Psoas muscle (tissue), 8 donors: Measurements from ENCODE around the gene DLL3. TPM values are rescaled to one million over a fixed set of nuclear protein-coding genes. Genes with fewer than 3 reads are reported as not detected.

Experiments used
- ATAC-seq, 4 donors: fragments of 200-7000 bp; cut with Tn5 transposase; one replicate each; pipeline ENCODE4 v1.9.1; 2020; ENCODE audit warnings: moderate library complexity in 3 of 4, mild to moderate bottlenecking in 2 of 4
- DNase-seq, 2 donors: peaks; one replicate each; pipeline ENCODE4 v3.0.0-alpha.2; 2020
- H3K27ac ChIP-seq: fragments of 200-600 bp; one replicate; pipeline ENCODE4 v1.8.0; 2022
- H3K27me3 ChIP-seq, 3 donors: fragments of 200-600 bp in 1 of 3; one replicate each; pipeline versions ENCODE4 v1.6.1 to v1.8.0; 2013 to 2022; ENCODE audit warnings: low read length in 2 of 3, mild to moderate bottlenecking in 2 of 3, moderate library complexity in 1 of 3; ENCODE audit not compliant: insufficient read depth in 3 of 3
- H3K36me3 ChIP-seq, 2 donors: fragments of 200-600 bp in 1 of 2; one replicate each; pipeline versions ENCODE4 v1.6.1 to v1.8.0; 2013 to 2022; ENCODE audit warnings: low read depth in 1 of 2, mild to moderate bottlenecking in 1 of 2, moderate library complexity in 1 of 2; ENCODE audit not compliant: insufficient read depth in 1 of 2
- H3K4me1 ChIP-seq: fragments of 200-600 bp; one replicate; pipeline ENCODE4 v1.8.0; 2022
- H3K4me3 ChIP-seq: fragments of 200-600 bp; one replicate; pipeline ENCODE4 v1.8.0; 2022; ENCODE audit warnings: mild to moderate bottlenecking
- H3K9me3 ChIP-seq: fragments of 200-600 bp; one replicate; pipeline ENCODE4 v1.8.0; 2022
- WGBS, 3 donors: extraction: QIAGEN DNeasy Blood & Tissue Kit; methylation state at CpG; one replicate each; pipeline versions ENCODE4 v1.1.6 to v1.1.7; 2013; 5-methylcytosine and 5-hydroxymethylcytosine counted together
- intact Hi-C, 2 donors: fragments of 100-400 bp; cut with DNase I; formaldehyde crosslinking; loops; one replicate each; pipeline versions ENCODE4 v1.11.0 to v1.14.2; 2022
- polyA plus RNA-seq, 3 donors: library from polyadenylated mRNA; stranded (reverse); fragments of 200-250 nt; gene quantifications; one replicate each; pipeline ENCODE4 v1.2.3, GENCODE V29; 2013
- total RNA-seq, 4 donors: library from RNA; stranded (reverse); fragmentation: NEBNext Ultra II Directional in 2 of 4; extraction: Animal tissue kit (Norgen Biotek cat#: 25700) in 2 of 4; gene quantifications; one replicate each; pipeline versions ENCODE4 v1.2.1 to v1.2.4, GENCODE V29; 2021 to 2023
- TF ChIP-seq, protein P1 (sequence below): fragments of 200-600 bp; IDR thresholded peaks from one replicate; pipeline ENCODE4 v1.8.0; 2022; ENCODE audit warnings: antibody characterized with exemption
- donor health status: healthy with polysubstance abuse.
- donor health status: DM: no; HTN: no; CAD: no; lungs with moderate emphysema.
- donor health status: Bipolar disorder and iron deficiency.
- donor health status: healthy.
- donor health status: DM: yes; HTN: yes; CAD: no.
- donor health status: DM: no; HTN: no; CAD: no.
- donor health status: DM: no; HTN: no; CAD: no.
- donor health status: DM: yes; HTN: yes; CAD: no.

DLL3 gene
- total and polyA plus RNA-seq, 7 donors: 0.03 to 0.14 TPM; not detected in 5

DNA sequence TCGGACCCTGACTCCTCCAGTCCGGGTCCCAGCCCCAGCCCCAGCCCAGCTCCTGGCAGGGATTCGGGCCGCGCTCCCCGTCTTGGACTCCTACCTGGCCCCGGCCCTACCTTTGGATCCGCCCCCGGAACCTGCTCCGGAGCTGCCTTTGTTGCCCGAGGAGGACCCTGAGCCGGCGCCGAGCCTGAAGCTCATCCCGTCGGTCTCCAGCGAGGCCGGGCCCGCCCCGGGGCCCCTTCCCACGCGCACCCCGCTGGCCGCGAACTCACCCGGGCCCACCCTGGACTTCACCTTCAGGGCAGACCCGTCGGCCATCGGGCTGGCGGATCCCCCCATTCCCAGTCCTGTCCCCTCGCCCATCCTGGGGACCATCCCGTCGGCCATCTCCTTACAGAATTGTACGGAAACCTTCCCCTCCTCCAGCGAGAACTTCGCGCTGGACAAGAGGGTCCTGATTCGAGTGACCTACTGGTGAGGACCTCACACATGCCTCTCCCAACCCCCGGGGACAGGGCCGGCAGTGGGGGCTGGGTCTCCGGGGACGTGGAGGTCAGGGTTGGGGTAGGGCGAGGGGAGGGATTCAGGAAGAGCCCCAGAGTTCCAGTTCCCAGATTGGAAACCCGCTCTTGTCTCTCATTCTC is 16.9 kb downstream of the DLL3 start:
- DNase-seq: no peak
- TF ChIP-seq, protein P1, sequence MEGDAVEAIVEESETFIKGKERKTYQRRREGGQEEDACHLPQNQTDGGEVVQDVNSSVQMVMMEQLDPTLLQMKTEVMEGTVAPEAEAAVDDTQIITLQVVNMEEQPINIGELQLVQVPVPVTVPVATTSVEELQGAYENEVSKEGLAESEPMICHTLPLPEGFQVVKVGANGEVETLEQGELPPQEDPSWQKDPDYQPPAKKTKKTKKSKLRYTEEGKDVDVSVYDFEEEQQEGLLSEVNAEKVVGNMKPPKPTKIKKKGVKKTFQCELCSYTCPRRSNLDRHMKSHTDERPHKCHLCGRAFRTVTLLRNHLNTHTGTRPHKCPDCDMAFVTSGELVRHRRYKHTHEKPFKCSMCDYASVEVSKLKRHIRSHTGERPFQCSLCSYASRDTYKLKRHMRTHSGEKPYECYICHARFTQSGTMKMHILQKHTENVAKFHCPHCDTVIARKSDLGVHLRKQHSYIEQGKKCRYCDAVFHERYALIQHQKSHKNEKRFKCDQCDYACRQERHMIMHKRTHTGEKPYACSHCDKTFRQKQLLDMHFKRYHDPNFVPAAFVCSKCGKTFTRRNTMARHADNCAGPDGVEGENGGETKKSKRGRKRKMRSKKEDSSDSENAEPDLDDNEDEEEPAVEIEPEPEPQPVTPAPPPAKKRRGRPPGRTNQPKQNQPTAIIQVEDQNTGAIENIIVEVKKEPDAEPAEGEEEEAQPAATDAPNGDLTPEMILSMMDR: no peak
- peaks cover 9% of the 10 kb centered on the region for H3K4me1 ChIP-seq
- no peaks in the 10 kb centered on the region for H3K9me3 ChIP-seq
- no peak overlapping the region for H3K27ac ChIP-seq
- intact Hi-C loops: no loop called here
- H3K27me3 ChIP-seq: peaks cover 0 to 71% (median 31%) of the 10 kb centered on the region in 3 donors
- peak overlapping the region; percentile 42 for H3K4me3 ChIP-seq
- no peaks in the 10 kb centered on the region for H3K36me3 ChIP-seq
- ATAC-seq: no peak
- WGBS, 3 donors: 2 to 4% (median 2%) methylated on average over 41 to 44 of the region's 44 CpGs

- Histone ChIP-seq H3K4me3 (no peak overlapping the region), H3K27me3 (peaks cover 0 to 65% (median 31%) of the 10 kb centered on the region in 3 donors), H3K27ac (no peak overlapping the region), H3K9me3 (no peaks in the 10 kb centered on the region), H3K36me3 (no peaks in the 10 kb centered on the region), H3K4me1 (peaks cover 9% of the 10 kb centered on the region)
- ATAC-seq: no peak
- intact Hi-C loops: no loop called here
- DNase-seq: no peak
- TF ChIP-seq, protein P1: no peak
- WGBS, 3 donors: 37 to 51% (median 39%) methylated on average over 6 of the region's 6 CpGs
Observed at GRCh38 chr19:39516270-39516669, 17.5 kb downstream of the DLL3 start.

GRCh38 chr19:39517432-39517831 is 18.7 kb downstream of the DLL3 start:
- WGBS, 3 donors: 65 to 81% (median 76%) methylated on average over 3 of the region's 3 CpGs
- ATAC-seq (no peak), DNase-seq (no peak)
- Histone ChIP-seq H3K36me3 (no peaks in the 10 kb centered on the region), H3K9me3 (no peaks in the 10 kb centered on the region), H3K4me3 (no peak overlapping the region), H3K4me1 (peaks cover 9% of the 10 kb centered on the region), H3K27me3 (peaks cover 0 to 55% (median 31%) of the 10 kb centered on the region in 3 donors), H3K27ac (no peak overlapping the region)
- TF ChIP-seq, protein P1: no peak
- intact Hi-C loops: no loop called here

DNA sequence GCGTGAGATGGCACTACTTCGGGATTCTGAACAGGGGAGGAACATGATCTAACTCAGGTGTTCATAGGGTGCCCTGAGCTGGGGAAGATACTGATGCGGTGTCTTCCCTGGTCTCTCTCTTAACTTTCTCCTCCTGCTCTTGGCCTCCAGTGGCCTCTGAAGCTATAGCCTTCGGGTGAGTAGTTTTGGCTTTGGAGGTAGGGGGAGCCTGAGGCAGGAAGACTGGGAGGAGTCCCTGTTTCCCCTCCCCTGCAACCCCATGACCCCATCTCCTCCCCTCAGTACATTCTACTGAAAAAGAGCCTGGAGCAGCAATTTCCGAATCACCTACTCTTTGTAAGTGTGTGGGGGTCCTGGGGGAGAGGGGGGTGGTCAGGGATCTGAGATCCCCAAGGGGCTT is 19.7 kb downstream of the DLL3 start:
- TF ChIP-seq, protein P1: no peak
- Histone ChIP-seq H3K4me3 (no peak overlapping the region), H3K27ac (no peak overlapping the region), H3K9me3 (no peaks in the 10 kb centered on the region), H3K4me1 (peaks cover 9% of the 10 kb centered on the region), H3K36me3 (no peaks in the 10 kb centered on the region), H3K27me3 (peaks cover 0 to 46% (median 27%) of the 10 kb centered on the region in 3 donors)
- WGBS, 3 donors: 53 to 57% (median 55%) methylated on average over 5 of the region's 5 CpGs
- ATAC-seq (no peak), DNase-seq (no peak)
- intact Hi-C loops: no loop called here

- no peak for DNase-seq
- intact Hi-C loops: no loop called here
- no peak for ATAC-seq
- WGBS, 3 donors: 60 to 68% (median 62%) methylated on average over 9 of the region's 9 CpGs
- Histone ChIP-seq H3K36me3 (no peaks in the 10 kb centered on the region), H3K4me1 (peaks cover 9% of the 10 kb centered on the region), H3K9me3 (no peaks in the 10 kb centered on the region), H3K27me3 (peaks cover 0 to 42% (median 26%) of the 10 kb centered on the region in 3 donors), H3K4me3 (no peak overlapping the region), H3K27ac (no peak overlapping the region)
- TF ChIP-seq, protein P1: no peak
Observed at GRCh38 chr19:39518975-39519374, 20.2 kb downstream of the DLL3 start.
